HG03439 (cell line): ENCODE measurements around the gene ROBO2.

ENCODE experiments used
- ATAC-seq: cut with Tn5 transposase; IDR thresholded peaks from one replicate; pipeline ENCODE4 v1.9.1; 2021; ENCODE audit warnings: mild to moderate bottlenecking, moderate library complexity; ENCODE audit not compliant: unreplicated experiment

ROBO2 gene

GRCh38 chr3:77539677-77540076 lies 499.8 kb downstream of the ROBO2 start:
- no peak for ATAC-seq

DNA sequence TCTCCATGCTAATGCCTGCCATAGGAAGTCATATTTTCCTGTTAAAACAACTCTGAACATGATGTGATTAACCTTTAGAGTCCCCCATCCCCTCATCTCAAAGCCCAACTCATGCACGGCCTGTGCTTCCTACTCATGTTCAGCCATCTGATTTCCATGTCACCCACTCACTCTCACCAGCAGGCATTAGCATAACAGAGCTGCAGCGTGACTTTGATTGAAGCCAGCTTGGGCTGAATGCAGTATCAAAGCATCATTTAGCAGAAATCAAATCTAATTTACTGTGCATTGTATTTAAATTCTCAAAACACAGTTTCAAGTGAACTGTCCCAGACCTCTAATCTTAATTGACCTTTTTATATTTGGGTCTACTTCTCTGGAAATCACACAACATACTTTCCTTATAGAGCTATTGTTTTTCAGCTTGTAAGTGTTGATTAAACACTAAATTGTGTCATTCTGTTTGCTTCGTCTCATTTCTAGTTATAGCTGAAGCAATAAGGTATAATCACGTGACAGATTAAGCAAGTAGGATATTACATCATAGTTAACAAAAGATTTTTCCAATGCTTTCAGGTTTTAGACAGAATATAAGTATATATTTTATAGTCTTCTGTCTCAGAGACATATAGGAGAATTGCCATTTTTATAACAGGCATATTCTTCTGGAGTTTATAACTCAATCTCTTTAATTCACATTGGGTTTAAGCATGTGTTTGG lies 501.5 kb downstream of the ROBO2 start:
- no peak for ATAC-seq

- no peak for ATAC-seq
Measured at GRCh38 chr3:77546246-77546645, 506.3 kb downstream of the ROBO2 start.

DNA sequence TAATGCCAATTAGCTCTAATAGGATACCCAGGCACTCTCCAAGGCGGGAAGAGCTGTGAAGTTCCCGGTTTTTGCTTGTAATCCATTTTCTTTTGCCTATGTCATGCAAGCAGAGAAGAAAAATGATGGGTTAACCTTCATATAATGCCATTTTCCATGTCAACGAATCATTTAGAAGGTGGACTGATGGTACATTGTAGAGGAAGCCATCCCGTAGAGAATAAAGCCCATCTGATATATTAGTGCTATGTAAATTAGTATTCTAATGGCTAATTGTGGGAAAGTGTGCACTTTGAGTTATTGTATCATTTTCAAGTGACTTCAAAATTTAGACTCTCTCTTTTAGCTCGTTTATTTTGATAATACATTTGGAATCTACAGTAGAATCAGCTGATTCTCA lies 509.1 kb downstream of the ROBO2 start:
- ATAC-seq, result no peak

DNA sequence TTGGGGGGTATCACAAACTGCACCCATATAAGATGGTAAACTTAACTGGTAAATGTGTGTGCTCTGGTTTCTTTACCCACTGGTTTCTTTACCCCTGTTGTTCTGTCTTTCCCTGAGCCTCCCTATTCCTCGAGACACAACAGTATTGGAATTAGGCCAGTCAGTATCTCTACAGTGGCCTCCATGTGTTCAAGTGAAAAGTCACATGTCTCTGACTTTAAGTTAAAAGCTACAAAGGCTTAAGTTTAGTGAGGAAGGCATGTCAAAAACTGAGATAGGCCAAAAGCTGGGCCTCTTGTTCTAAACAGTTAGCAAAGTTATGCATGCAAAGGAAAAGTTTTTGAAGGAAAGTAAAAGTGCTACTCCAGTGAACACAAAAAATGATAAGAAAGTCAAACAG lies 513.3 kb downstream of the ROBO2 start:
- no peak for ATAC-seq

DNA sequence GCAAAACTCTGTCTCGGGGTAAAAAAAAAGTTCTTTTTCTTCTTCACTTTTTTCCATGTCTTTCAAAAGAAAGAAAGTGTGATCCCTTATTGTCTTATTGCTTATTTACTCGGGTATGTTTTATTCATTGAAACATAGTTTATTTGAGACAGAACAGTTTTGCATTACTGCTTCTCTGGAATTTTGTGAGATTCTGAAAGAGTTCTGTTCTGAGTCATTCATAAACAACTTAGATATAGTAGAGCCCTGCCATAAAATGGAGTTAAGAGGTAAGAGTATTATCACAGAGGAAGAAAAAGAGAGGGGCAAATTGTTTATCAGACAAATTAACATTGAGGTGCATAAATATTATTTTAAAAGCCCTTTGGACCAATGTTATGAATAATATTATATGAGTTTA lies 522.2 kb downstream of the ROBO2 start:
- no peak for ATAC-seq

DNA sequence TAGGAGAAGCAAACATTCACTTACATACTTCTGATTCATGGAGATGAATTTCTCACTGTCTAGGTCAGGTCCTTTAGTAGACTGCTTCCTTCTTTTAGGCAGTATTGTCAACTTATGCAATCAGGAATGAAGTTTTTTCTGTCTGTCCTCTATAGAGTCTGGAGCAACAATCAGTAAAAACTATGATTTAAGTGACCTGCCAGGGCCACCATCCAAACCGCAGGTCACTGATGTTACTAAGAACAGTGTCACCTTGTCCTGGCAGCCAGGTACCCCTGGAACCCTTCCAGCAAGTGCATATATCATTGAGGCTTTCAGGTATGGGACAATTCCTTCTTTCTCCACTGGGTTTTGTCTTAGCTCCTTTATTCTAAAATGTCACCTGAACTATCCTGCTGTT lies 523.1 kb downstream of the ROBO2 start:
- no peak for ATAC-seq

GRCh38 chr3:77566055-77566454 lies 526.2 kb downstream of the ROBO2 start:
- ATAC-seq, result no peak

- ATAC-seq, result no peak
Measured at GRCh38 chr3:77571971-77572715, 532.2 kb downstream of the ROBO2 start.

DNA sequence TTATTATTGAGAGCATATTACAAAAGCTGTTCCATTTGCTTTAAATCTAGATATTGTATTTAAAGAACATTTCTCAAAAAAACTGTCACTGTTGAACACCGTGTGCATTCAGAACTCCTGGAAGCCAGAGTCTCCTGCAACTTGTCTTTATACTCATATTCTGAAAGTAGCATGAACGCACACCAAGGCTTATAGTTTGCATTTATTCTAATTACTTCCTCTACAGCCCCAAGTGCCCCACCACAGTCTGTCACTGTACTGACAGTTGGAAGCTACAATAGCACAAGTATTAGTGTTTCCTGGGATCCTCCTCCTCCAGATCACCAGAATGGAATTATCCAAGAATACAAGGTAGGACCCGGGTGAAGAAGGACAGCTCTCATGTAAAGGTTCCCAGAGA lies 537.4 kb downstream of the ROBO2 start:
- no peak for ATAC-seq

DNA sequence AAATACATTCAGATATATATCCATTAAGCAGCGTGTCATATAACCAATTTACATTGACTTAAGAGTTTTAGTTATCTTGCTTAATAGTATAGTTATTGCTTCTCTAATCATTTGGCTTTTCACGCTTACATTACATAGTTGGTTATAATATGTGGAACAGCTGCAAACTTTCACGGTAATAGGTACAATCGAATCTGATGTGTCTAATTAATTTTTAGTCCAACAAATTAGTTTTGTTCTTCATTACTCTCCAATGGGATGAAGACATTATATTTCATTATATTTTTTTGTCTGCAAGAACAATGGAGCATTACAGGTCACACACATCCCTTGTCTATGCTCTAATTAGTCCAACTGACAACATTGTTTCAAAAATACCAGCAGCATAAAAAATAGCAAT lies 546.3 kb downstream of the ROBO2 start:
- ATAC-seq, result no peak

DNA sequence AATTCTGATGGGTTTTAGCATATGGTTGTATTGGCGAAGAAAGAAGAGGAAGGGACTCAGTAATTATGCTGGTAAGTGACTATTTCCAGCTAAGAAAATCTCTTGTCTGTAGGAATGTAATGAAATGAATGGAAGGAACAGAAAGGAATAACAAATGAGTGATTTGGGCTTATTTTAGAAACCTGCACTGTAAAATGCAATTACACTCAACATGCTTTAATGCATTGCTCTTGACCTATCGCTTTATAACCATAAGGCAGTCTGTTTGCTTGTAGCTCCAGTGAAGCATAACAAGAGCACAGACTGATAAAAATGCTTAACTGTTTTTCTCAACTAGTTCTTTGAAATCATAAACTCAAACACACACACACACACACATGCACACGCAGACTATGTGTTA lies 549.0 kb downstream of the ROBO2 start:
- ATAC-seq, result no peak

DNA sequence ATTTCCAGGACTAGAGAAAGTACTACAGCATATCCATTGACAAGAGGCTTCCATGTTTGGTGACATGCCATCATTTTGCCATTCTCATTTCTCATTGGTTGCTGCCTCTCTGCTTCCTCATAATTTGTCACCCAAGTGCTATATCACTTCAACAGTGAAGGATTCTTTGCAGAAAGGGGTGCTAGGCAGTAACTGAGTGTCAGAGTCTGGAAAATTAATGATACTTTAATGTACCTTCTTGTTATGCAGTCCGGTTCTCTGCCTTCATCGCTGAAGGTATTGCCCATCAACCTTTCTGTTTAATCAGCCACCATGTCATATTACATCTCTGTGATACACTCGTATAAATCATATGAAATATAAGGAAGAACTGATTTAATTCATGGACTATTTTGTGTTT lies 550.3 kb downstream of the ROBO2 start:
- no peak for ATAC-seq

DNA sequence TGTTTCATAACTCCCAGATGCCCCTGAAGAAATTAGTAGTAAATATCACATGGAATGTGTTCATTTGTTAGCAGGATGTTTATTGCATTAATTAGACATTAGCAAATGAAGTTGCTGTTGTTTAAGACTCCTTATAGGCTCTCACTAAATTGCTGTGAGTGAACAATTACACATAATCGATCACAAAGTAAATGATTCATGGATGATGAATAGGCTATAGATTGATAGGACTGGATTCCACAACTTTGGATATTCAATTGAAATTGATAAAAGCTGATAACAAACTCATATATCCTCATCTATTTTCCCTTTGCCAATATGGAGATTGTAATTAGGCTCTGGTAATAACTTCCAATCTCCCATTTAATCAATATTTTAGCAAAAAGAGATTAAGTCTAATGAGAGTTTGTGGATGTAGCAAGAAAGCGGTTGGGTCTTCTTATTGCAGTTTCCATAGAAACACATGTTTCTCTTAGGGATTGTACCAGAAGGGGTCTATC lies 555.5 kb downstream of the ROBO2 start:
- no peak for ATAC-seq

GRCh38 chr3:77599948-77600347 lies 560.0 kb downstream of the ROBO2 start:
- no peak for ATAC-seq

DNA sequence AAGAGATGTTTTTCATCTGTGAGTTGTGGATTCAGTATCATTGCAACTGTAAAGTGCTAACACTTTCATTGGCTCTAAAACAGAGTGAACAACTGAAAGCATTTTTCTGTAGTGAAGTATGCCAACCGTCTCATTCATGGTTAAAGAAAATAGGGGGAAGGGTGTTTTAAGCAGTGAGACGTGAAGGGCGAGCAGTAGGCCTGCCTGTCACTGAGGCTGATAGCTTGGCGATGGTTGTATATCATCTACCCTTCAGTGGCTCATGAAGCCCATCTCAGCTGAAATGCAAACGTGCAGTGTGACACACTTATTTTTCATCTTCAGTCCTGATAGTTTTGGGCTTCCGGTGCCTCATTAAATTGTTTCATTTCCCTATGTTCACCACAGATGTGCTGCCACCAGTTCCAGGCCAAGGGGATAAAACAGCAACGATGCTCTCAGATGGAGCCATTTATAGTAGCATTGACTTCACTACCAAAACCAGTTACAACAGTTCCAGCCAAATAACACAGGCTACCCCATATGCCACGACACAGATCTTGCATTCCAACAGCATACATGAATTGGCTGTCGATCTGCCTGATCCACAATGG lies 562.0 kb downstream of the ROBO2 start:
- no peak for ATAC-seq

DNA sequence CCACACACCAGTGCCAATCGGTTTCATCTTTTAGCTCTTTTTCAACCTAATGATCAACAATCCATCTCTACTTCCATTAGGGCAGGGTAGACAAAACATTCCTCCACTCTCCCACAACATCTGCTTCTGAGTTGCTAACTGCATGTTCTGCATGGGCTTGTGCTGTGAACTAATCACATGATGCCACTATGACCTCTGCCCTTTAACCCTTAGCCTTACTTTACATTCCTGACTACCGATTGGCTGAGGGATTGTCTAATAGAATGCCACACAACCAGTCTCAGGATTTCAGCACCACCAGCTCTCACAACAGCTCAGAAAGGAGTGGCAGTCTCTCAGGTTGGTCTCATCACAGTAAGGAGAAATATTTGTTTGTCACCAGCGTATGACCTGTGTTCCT lies 562.8 kb downstream of the ROBO2 start:
- ATAC-seq, result no peak

GRCh38 chr3:77605308-77605707 lies 565.4 kb downstream of the ROBO2 start:
- no peak for ATAC-seq

- ATAC-seq, result no peak
Measured at GRCh38 chr3:77605865-77606264, 566.0 kb downstream of the ROBO2 start.

DNA sequence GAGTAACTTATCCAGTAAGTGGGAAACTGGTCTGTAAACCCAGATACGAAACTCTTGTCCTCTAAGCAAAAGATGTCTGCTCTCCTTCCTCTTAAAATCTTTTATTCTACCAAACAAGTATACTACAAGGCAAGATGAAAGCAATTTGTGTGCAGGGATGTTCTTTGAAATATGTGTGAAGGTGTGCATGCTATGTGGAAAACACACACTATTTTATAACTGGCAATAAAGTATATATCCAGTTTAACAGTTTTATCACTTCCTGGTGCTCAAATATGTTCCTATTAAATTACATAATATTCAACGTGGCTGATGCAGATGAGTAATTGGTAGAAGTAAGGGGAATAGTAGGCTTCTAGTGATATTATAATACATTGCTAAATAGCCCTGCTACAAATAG lies 566.5 kb downstream of the ROBO2 start:
- ATAC-seq, result no peak

- no peak for ATAC-seq
Measured at GRCh38 chr3:77618686-77619085, 578.8 kb downstream of the ROBO2 start.

GRCh38 chr3:77620009-77620408 lies 580.1 kb downstream of the ROBO2 start:
- no peak for ATAC-seq
